Raji (cell line): ENCODE measurements around the gene CTSO.

Experiments
- POLR2A ChIP-seq: IDR thresholded peaks from 2 replicates; pipeline ENCODE4 v1.6.1; 2011; ENCODE audit warnings: low read depth, low read length, control low read depth; ENCODE audit not compliant: insufficient read depth

CTSO gene

GRCh38 chr4:155891058-155891457, 62.6 kb downstream of the CTSO start:
- no peak for TF ChIP-seq POLR2A

DNA sequence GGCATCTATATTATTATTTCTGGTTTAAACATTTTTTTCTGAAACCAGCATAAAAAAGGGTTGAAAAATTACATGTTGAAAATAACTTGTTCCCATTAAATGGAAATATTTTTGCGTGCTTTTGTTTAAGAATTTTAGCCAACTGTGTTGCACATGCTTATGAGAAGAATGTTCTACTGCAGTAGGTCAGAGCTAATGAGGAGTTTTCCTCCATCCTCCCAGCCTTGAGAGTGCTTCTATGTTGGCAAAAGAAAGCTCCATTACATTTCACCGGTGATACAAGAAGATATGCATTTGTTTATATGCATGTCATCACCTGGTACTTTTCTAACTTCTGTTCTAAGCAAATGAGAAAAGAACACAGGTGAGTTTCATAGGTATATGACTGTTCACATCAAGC, 63.7 kb downstream of the CTSO start:
- no peak for TF ChIP-seq POLR2A

DNA sequence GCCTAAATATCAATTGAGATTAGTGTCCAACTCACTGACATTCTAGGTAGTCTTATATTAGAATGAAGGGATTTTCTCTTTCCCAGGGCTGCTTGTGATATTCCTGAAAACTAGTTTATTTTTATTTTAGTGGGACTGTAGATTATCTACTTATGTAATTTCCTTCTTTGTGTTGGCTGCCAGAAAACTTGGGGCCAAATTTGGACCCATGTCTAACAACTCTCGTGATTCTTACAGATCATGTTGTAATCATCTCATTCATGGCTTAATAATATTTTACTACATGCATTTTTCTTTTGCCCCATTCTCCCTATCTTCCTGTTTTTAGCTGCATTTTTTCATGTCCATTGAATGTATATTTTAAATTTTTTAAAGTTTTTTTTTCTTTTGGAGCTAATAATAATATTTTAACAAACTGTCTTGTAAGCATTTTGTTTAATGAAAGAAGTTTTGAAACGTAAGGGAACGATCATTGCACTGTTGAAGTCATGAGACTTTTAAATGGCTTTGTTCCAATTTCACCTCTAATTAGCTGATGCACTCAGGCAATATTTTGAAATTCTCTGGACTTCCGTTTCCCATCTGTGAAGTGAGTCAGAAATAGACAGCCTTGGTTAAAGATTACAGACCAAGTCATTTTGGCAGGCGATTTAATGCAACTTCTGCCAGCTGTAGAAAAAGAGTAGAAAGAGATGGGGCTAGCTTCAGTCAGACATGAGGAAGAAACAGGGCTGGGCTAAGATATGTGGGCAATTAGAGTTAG, 64.5 kb downstream of the CTSO start:
- no peak for TF ChIP-seq POLR2A

GRCh38 chr4:155887847-155888570, 65.7 kb downstream of the CTSO start:
- no peak for TF ChIP-seq POLR2A

DNA sequence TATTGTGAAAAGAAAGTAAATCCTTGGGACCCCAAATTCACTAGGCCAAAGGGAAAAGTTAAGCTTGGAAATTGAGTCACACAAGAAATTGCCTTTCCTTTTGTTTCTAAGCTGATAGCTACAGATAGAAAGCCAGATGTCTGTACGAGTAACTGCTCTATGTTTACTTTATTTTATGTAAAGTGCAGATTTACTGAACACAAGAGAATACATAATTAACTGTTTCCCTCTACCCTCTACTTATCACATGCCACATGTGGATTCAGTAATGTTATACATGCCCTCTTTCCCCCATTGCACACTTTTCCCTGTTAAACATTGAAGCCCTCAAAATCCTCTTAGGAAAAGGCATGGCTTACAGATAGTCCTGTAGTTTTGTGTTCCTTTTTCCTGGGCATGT, 66.6 kb downstream of the CTSO start:
- TF ChIP-seq POLR2A, result no peak

DNA sequence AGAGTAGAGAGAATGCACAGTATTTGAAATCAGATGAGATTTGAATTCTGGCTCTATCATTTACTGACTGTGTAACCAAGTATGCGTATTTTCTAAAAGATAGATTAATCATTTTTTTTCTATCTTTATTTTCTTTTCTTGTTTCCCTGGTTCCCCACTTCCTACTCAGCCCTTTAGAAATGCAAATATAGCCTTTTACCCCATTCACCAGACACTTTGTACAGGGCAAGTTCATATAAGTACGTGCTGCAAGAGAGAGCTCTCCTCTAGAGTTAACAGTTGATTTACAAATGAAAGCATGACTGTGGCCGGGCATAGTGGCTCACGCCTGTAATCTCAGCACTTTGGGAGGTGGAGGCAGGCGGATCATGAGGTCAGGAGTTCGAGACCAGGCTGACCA, 68.0 kb downstream of the CTSO start:
- no peak for TF ChIP-seq POLR2A

GRCh38 chr4:155883895-155884294, 69.8 kb downstream of the CTSO start:
- no peak for TF ChIP-seq POLR2A

- no peak for TF ChIP-seq POLR2A
These were observed 72.1 kb downstream of the CTSO start for GRCh38 chr4:155881555-155881954.

GRCh38 chr4:155879767-155880166, 73.9 kb downstream of the CTSO start:
- TF ChIP-seq POLR2A, result no peak

- no peak for TF ChIP-seq POLR2A
These were observed 75.1 kb downstream of the CTSO start for GRCh38 chr4:155878611-155879010.

DNA sequence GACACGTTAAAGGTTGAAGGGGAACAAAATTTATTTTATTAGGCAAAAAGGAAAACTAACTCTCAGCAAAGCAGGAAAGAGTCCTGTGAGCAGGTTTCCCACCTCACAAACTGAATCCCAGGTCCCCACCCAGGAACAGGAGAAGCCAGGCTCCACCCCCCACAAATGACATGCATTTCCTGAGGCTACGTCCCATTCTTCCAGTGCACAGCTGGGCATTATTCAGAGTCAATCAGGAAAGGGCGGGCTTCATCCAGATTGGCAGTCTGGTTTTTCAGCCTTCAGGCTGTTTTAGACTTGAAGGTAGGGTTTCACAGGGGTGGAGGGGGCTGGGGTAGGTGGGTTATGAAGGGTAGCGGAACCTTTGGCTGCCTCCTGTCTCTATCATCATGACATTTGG, 75.7 kb downstream of the CTSO start:
- TF ChIP-seq POLR2A, result no peak

DNA sequence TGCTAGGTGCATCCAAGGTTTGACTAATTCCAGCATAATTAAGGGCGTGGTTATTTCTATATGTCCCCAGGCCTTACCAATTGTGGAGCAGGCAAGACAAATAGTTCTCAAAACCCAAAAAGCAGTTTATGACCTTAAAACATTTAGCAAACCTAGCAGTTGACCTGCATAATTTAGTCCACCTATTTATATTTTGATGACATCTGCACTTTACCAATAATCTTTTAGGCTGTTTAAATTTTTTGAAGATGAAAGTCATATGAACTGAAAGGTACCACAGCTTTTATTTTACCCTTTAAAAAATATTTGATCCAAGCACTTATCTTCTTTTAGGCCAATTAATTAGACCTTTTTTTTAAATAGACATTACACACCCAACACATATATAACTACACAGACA, 77.8 kb downstream of the CTSO start:
- no peak for TF ChIP-seq POLR2A
